HCT116 (cell line): Measurements from ENCODE around the gene GCN1.

Experiments used
- CEBPB ChIP-seq: IDR thresholded peaks from 2 replicates; pipeline ENCODE4 v1.6.1; 2012; ENCODE audit warnings: low read depth
- CTCF ChIP-seq, 3 experiments: fragments of 200-600 bp in 1 of 3; sonication (generic) in 1 of 3; IDR thresholded peaks in 2 of 3; conservative IDR thresholded peaks in 1 of 3; 2 replicates each; pipeline ENCODE4 v1.5.1; 2012 to 2017; ENCODE audit warnings: low read depth in 2 of 3, low read length in 2 of 3, antibody characterized with exemption in 1 of 3, borderline replicate concordance in 1 of 3, control low read depth in 1 of 3, mild to moderate bottlenecking in 1 of 3, mixed read lengths in 1 of 3, mixed run types in 1 of 3, moderate library complexity in 1 of 3; ENCODE audit not compliant: insufficient read depth in 1 of 3
- EGR1 ChIP-seq: IDR thresholded peaks from 2 replicates; pipeline ENCODE4 v1.6.1; 2012; ENCODE audit warnings: low read depth
- ELF1 ChIP-seq: IDR thresholded peaks from 2 replicates; pipeline ENCODE4 v1.6.1; 2012; ENCODE audit warnings: low read depth, borderline replicate concordance
- EZH2 ChIP-seq: fragments of 200-600 bp; sonication (generic); IDR thresholded peaks from 2 replicates; pipeline ENCODE4 v1.6.1; 2017; ENCODE audit warnings: antibody characterized with exemption, mixed run types
- EZH2phosphoT487 ChIP-seq: fragments of 200-600 bp; IDR thresholded peaks from 2 replicates; pipeline ENCODE4 v1.6.1; 2018; ENCODE audit warnings: antibody characterized with exemption, borderline replicate concordance
- JUND ChIP-seq: IDR thresholded peaks from 2 replicates; pipeline ENCODE4 v1.6.1; 2012
- POLR2A ChIP-seq: IDR thresholded peaks from 2 replicates; pipeline ENCODE4 v1.7.0; 2011; ENCODE audit warnings: borderline replicate concordance; ENCODE audit not compliant: insufficient read depth, insufficient read length; ENCODE audit errors: extremely low read depth
- POLR2AphosphoS5 ChIP-seq: IDR thresholded peaks from 2 replicates; pipeline ENCODE4 v1.6.1; 2011; ENCODE audit warnings: mild to moderate bottlenecking, low read depth, low read length, moderate library complexity
- RAD21 ChIP-seq: IDR thresholded peaks from 2 replicates; pipeline ENCODE4 v1.6.1; 2012; ENCODE audit warnings: low read depth, mild to moderate bottlenecking
- REST ChIP-seq: IDR thresholded peaks from 2 replicates; pipeline ENCODE4 v1.6.1; 2012; ENCODE audit warnings: low read depth
- SIN3A ChIP-seq: IDR thresholded peaks from 2 replicates; pipeline ENCODE4 v1.6.1; 2012; ENCODE audit warnings: low read depth
- YY1 ChIP-seq: IDR thresholded peaks from 2 replicates; pipeline ENCODE4 v1.6.1; 2011; ENCODE audit warnings: low read length, low read depth, moderate library complexity, mild to moderate bottlenecking; ENCODE audit not compliant: insufficient replicate concordance; ENCODE audit errors: extremely low read depth
- ZFX ChIP-seq: fragments of 450-650 bp; IDR thresholded peaks from 2 replicates; pipeline ENCODE4 v1.6.1; 2017

GRCh38 chr12:120094485-120094884, 100.0 kb downstream of the GCN1 start:
- TF ChIP-seq CTCF (IDR thresholded peaks at IDR 0.05 in 2 of 3, conservative IDR thresholded peaks at IDR 0.05 in 1 of 3; ENCODE audit: borderline replicate concordance in 1 of 3, insufficient read depth in 1 of 3, low read depth in 2 of 3, low read length in 2 of 3) (no peak), POLR2A (no peak), SIN3A (no peak), EZH2 (no peak), REST (no peak), JUND (no peak), ZFX (no peak), POLR2AphosphoS5 (no peak), YY1 (no peak), ELF1 (no peak), EGR1 (no peak), EZH2phosphoT487 (no peak), CEBPB (no peak), RAD21 (no peak)
